SK-N-SH (cell line): ENCODE measurements around the gene MAP7. TPM values are rescaled to one million over a fixed set of nuclear protein-coding genes. Genes with fewer than 3 reads are reported as not detected.

Experiments used
- CTCF ChIA-PET: fragments of 300-600, 350-600 bp; formaldehyde crosslinking; extraction: SDS; loops from one replicate; lab custom pipeline; 2021; lab: Yijun Ruan, JAX
- POLR2A ChIA-PET: fragments of 350-600 bp; sonication (Branson Sonifier 250); formaldehyde crosslinking; extraction: SDS; loops from one replicate; lab custom pipeline; 2020; ENCODE audit warnings: antibody characterized with exemption, inconsistent platforms; lab: Yijun Ruan, JAX
- DNase-seq: peaks from one replicate; pipeline ENCODE4 v3.0.0; 2012
- H2AFZ ChIP-seq: fragments of 200-600 bp; sonication (generic); 2 replicates; pipeline ENCODE4 v1.8.1; 2016; ENCODE audit warnings: antibody characterized with exemption, mild to moderate bottlenecking, low read depth
- H3F3A ChIP-seq: fragments of 200-600 bp; sonication (generic); replicated peaks from 2 replicates; pipeline ENCODE3; 2016; ENCODE audit warnings: antibody characterized with exemption, mild to moderate bottlenecking; ENCODE audit not compliant: insufficient read depth
- H3K27ac ChIP-seq, 2 experiments: fragments of 200-500 bp in 1 of 2; fragments of 200-600 bp in 1 of 2; sonication (Bioruptor generic) in 1 of 2; sonication (generic), shearing (Covaris generic) in 1 of 2; 2 replicates each; pipeline versions ENCODE4 v1.5.1 to v1.6.1; 2014 to 2016; ENCODE audit warnings: low read depth in 2 of 2, inconsistent platforms in 1 of 2, low read length in 1 of 2, mild to moderate bottlenecking in 1 of 2, mixed read lengths in 1 of 2
- H3K27me3 ChIP-seq: fragments of 200-600 bp; sonication (generic), shearing (Covaris generic); 2 replicates; pipeline ENCODE4 v1.6.1; 2016; ENCODE audit warnings: mixed run types; ENCODE audit not compliant: insufficient read depth
- H3K36me3 ChIP-seq, 2 experiments: fragments of 200-500 bp in 1 of 2; fragments of 200-600 bp in 1 of 2; sonication (Bioruptor generic) in 1 of 2; sonication (generic) in 1 of 2; replicated peaks in 1 of 2; 2 replicates each; pipeline versions ENCODE3 to v1.5.1; 2014 to 2016; ENCODE audit warnings: low read length in 1 of 2, mild to moderate bottlenecking in 1 of 2; ENCODE audit not compliant: insufficient read depth in 2 of 2, control insufficient read depth in 1 of 2
- H3K4me1 ChIP-seq, 2 experiments: fragments of 200-500 bp in 1 of 2; fragments of 200-600 bp in 1 of 2; sonication (Bioruptor generic) in 1 of 2; sonication (generic), shearing (Covaris generic) in 1 of 2; 2 replicates each; pipeline versions ENCODE4 v1.5.1 to v1.6.1; 2014 to 2016; ENCODE audit warnings: low read depth in 1 of 2, low read length in 1 of 2, mixed run types in 1 of 2; ENCODE audit not compliant: insufficient read depth in 2 of 2, control insufficient read depth in 1 of 2
- H3K4me2 ChIP-seq: fragments of 200-600 bp; sonication (generic), shearing (Covaris generic); 2 replicates; pipeline ENCODE4 v1.6.1; 2017; ENCODE audit warnings: mixed run types
- H3K4me3 ChIP-seq, 2 experiments: fragments of 200-500 bp in 1 of 2; fragments of 200-600 bp in 1 of 2; sonication (Bioruptor generic) in 1 of 2; sonication (generic), shearing (Covaris generic) in 1 of 2; 2 replicates each; pipeline versions ENCODE4 v1.5.1 to v1.8.1; 2014 to 2016; ENCODE audit warnings: low read depth in 2 of 2, inconsistent platforms in 1 of 2, low read length in 1 of 2, mild to moderate bottlenecking in 1 of 2, mixed read lengths in 1 of 2, moderate library complexity in 1 of 2
- H3K79me2 ChIP-seq: fragments of 200-600 bp; sonication (generic); 2 replicates; pipeline ENCODE4 v1.8.1; 2017; ENCODE audit warnings: mild to moderate bottlenecking; ENCODE audit not compliant: insufficient read depth
- H3K9ac ChIP-seq: fragments of 200-600 bp; sonication (generic); 2 replicates; pipeline ENCODE4 v1.6.1; 2017; ENCODE audit warnings: mixed run types
- H3K9me2 ChIP-seq: fragments of 200-600 bp; sonication (generic); 2 replicates; pipeline ENCODE4 v1.6.1; 2017; ENCODE audit warnings: mixed run types
- H3K9me3 ChIP-seq: fragments of 200-600 bp; sonication (generic); 2 replicates; pipeline ENCODE4 v1.6.1; 2017; ENCODE audit warnings: mixed run types, mild to moderate bottlenecking, moderate library complexity
- H4K20me1 ChIP-seq: fragments of 200-600 bp; sonication (generic); 2 replicates; pipeline ENCODE4 v1.6.1; 2017; ENCODE audit warnings: mild to moderate bottlenecking, mixed run types; ENCODE audit not compliant: insufficient read depth
- EP300 ChIP-seq, 2 experiments: IDR thresholded peaks; 2 replicates each; pipeline versions ENCODE4 v1.4.0 to v1.6.1; 2012; ENCODE audit warnings: borderline replicate concordance in 1 of 2, low read depth in 1 of 2, low read length in 1 of 2
- FOXM1 ChIP-seq: IDR thresholded peaks from 2 replicates; pipeline ENCODE4 v1.4.0; 2012; ENCODE audit warnings: low read depth, mild to moderate bottlenecking
- GATA2 ChIP-seq: sonication (generic); formaldehyde crosslinking; IDR thresholded peaks from 2 replicates; pipeline ENCODE4 v1.5.0; 2020; ENCODE audit warnings: mild to moderate bottlenecking, missing genetic modification reagents
- MEF2A ChIP-seq: IDR thresholded peaks from 2 replicates; pipeline ENCODE4 v1.4.0; 2012; ENCODE audit warnings: low read depth, borderline replicate concordance
- MXI1 ChIP-seq: IDR thresholded peaks from 2 replicates; pipeline ENCODE4 v1.6.1; 2012; ENCODE audit warnings: mild to moderate bottlenecking, low read depth, low read length, improper control_type of control experiment
- NRF1 ChIP-seq: IDR thresholded peaks from 2 replicates; pipeline ENCODE4 v1.6.1; 2012; ENCODE audit warnings: low read depth, mild to moderate bottlenecking, low read length
- POLR2AphosphoS5 ChIP-seq: IDR thresholded peaks from 2 replicates; pipeline ENCODE4 v1.6.1; 2012; ENCODE audit warnings: low read depth, low read length
- RAD21 ChIP-seq: IDR thresholded peaks from 2 replicates; pipeline ENCODE4 v1.6.1; 2012; ENCODE audit warnings: mild to moderate bottlenecking, low read length
- REST ChIP-seq: IDR thresholded peaks from 2 replicates; pipeline ENCODE4 v1.6.1; 2012; ENCODE audit warnings: mild to moderate bottlenecking, low read depth, low read length, moderate library complexity
- RFX5 ChIP-seq: IDR thresholded peaks from 2 replicates; pipeline ENCODE4 v1.6.1; 2012; ENCODE audit warnings: mild to moderate bottlenecking, improper control_type of control experiment, low read length
- SMC3 ChIP-seq: IDR thresholded peaks from 2 replicates; pipeline ENCODE4 v1.6.1; 2012; ENCODE audit warnings: low read depth, low read length, improper control_type of control experiment
- TAF1 ChIP-seq: IDR thresholded peaks from 2 replicates; pipeline ENCODE4 v1.6.1; 2012; ENCODE audit warnings: low read depth, mild to moderate bottlenecking, low read length, moderate library complexity, borderline replicate concordance
- USF1 ChIP-seq: IDR thresholded peaks from 2 replicates; pipeline ENCODE4 v1.4.0; 2012; ENCODE audit warnings: low read depth, borderline replicate concordance
- WGBS: methylation state at CpG from one replicate; pipeline ENCODE4 v1.1.6; 2017; ENCODE audit warnings: low lambda C conversion rate; 5-methylcytosine and 5-hydroxymethylcytosine counted together
- polyA plus RNA-seq, 3 experiments: library from polyadenylated mRNA; depleted of rRNA; stranded (reverse); fragments of >200 nt; gene quantifications; 2 replicates each; pipeline ENCODE4 v1.2.3, GENCODE V29; 2012

MAP7 gene
- polyA plus RNA-seq, 1 of the 3 experiments (the other 2 are of a cell fraction) = 0.76 TPM

GRCh38 chr6:136347847-136348246 lies 202.4 kb downstream of the MAP7 start:
- H3K79me2 ChIP-seq = no peaks in the 10 kb centered on the region
- ChIA-PET POLR2A (no interaction called here), CTCF (interaction anchor here (1.4 kb wide), 1 partner anchor 13 kb away, joined by 4 read pairs; no protein-coding TSS in a partner anchor)
- TF ChIP-seq EP300 (IDR thresholded peaks at IDR 0.05; ENCODE audit: borderline replicate concordance in 1 of 2, low read depth in 1 of 2, low read length in 1 of 2) = no peak
- no peak overlapping the region for H3K27ac ChIP-seq
- H3K4me1 ChIP-seq = peaks cover 6% of the 10 kb centered on the region in 2 experiments; a peak in 3 of 4 replicates
- H3F3A ChIP-seq = no peaks in the 10 kb centered on the region
- no peaks in the 10 kb centered on the region for H4K20me1 ChIP-seq
- 88% methylated on average over 2 of the region's 2 CpGs for WGBS
- no peak for DNase-seq
- no peaks in the 10 kb centered on the region for H3K36me3 ChIP-seq
- no peak overlapping the region for H3K4me2 ChIP-seq
- no peak overlapping the region for H3K4me3 ChIP-seq
- no peaks in the 10 kb centered on the region for H3K27me3 ChIP-seq
- no peak overlapping the region for H3K9ac ChIP-seq
- no peaks in the 10 kb centered on the region for H3K9me3 ChIP-seq
- no peak overlapping the region for H2AFZ ChIP-seq
- H3K9me2 ChIP-seq = no peaks in the 10 kb centered on the region

- peaks cover 2 to 6% of the 10 kb centered on the region in 2 experiments; a peak in 3 of 4 replicates for H3K4me1 ChIP-seq
- ChIA-PET CTCF (interaction anchor here (1.8 kb wide), 1 partner anchor 205 kb away, joined by 7 read pairs; the partner anchor contains the start of gene MAP7), POLR2A (no interaction called here)
- no peaks in the 10 kb centered on the region for H3F3A ChIP-seq
- no peaks in the 10 kb centered on the region for H3K9me2 ChIP-seq
- no peak overlapping the region; the same call in 1 of the 2 replicates for H2AFZ ChIP-seq
- H3K27ac ChIP-seq = peak overlapping the region; percentile 28 to 52; a peak in 2 of 4 replicates
- no peak overlapping the region for H3K9ac ChIP-seq
- peak overlapping the region; percentile 16; the same call in 1 of the 2 replicates for H3K4me2 ChIP-seq
- WGBS = 100% methylated on average over 2 of the region's 2 CpGs
- no peaks in the 10 kb centered on the region for H4K20me1 ChIP-seq
- no peaks in the 10 kb centered on the region for H3K36me3 ChIP-seq
- no peaks in the 10 kb centered on the region for H3K27me3 ChIP-seq
- no peak for DNase-seq
- no peaks in the 10 kb centered on the region for H3K9me3 ChIP-seq
- no peak overlapping the region for H3K4me3 ChIP-seq
- no peaks in the 10 kb centered on the region for H3K79me2 ChIP-seq
- TF ChIP-seq USF1 (no peak), FOXM1 (no peak), GATA2 (CRISPR knock-in tag) (no peak), MEF2A (no peak), REST (no peak), TAF1 (no peak), MXI1 (no peak), SMC3 (no peak), NRF1 (no peak), RFX5 (no peak), RAD21 (no peak), POLR2AphosphoS5 (no peak), EP300 (IDR thresholded peaks at IDR 0.05; ENCODE audit: borderline replicate concordance in 1 of 2, low read depth in 1 of 2, low read length in 1 of 2) (no peak)
These were observed 205.1 kb downstream of the MAP7 start for GRCh38 chr6:136345145-136345544.
